NCI-H1092 treated with DMSO at 0.1 percent for 48 hours (cell line): Measurements from ENCODE around the gene CORO2B.

Experiments used
- DNase-seq: peaks from one replicate; lab custom pipeline; 2025; lab: John Stamatoyannopoulos, UW

Gene CORO2B

DNA sequence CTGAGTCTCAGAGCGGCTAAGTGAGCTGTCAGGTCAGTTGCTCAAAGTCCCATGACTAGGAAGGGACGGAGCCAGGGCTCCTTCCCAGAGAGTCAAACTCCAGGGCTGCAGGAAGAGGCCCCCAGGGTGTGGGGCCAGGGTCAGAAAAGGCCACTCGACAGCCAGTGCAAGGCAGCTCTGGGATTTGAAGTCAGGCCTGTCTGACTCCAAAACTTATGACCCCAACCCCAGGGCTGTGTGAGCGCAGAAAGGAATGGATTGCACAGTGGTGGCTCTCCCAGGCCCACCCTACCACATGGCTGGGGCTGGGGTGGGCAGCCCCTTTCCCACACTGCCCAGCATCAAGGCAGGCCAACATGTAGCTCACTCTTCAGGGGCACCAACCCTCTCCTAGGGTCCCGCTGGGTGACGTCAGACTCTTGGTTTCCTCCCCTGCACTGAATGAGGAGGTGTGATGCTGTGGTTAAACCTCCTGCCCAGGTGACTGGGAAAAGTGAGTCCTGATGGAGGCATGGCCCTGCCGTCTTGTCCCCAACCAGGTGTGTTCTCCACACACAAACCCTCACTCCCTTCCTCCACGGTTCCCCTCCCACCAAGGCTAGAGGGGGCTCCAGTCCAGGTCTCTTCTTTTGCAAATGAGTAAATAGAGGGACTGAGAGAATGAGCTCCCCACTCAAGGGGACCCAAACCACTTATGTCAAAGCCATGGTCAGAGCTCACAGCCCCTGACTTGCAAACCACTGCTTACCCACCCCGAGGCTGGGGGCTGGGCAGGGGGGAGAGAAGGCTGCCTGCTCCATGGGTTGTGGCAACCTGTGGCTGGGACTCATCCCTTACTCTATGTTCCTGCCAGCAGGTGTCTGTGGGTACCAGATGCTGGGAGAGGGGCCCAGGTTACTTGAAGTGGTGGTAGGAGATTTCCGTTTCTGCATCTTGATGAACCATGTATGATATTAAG is 23.8 kb upstream of the CORO2B start:
- DNase-seq: no peak

GRCh38 chr15:68555679-68556037 is 23.1 kb upstream of the CORO2B start:
- no peak for DNase-seq

DNA sequence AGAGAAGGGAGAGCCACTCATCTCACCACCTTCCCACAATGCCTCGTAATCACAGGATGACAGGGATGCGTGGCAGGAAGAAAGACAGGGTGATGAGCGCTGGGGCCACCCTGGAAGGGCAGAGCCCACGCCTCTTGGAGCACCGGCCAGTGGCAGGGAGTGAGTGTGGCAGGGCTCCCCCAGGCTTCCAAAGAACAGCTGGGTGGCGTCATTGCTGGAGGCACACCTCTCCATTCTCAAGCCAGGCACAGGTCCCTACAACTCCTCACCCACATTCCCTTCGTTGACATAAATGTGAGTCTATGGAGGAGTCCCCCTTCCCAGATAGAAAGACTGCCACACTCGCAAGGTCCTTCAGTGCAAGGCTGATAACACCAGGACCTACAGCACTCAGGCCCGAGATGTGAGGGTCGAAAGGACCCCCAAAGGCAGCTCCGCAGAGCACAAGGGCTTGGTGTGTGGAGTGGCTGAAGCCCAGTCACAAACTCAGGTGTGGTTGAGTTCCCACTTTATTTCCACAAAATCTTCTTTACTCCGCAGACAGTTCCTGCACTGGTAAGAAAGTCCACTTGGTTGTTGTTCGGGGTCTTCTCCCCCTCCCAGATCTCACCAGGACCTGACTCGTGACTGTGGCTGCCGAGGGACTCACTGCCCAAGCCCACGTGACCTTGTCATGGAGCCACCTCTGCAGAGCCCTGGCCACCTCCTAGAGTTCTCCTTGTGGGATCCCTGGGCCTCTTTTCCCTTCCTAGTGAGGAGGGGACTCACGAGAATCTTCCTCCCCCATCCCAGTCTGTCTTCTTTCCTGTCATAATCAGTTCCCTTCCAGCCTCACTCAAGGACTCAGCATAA is 22.4 kb upstream of the CORO2B start:
- no peak for DNase-seq

- DNase-seq: no peak
These were observed 21.1 kb upstream of the CORO2B start for GRCh38 chr15:68557469-68558317.

DNA sequence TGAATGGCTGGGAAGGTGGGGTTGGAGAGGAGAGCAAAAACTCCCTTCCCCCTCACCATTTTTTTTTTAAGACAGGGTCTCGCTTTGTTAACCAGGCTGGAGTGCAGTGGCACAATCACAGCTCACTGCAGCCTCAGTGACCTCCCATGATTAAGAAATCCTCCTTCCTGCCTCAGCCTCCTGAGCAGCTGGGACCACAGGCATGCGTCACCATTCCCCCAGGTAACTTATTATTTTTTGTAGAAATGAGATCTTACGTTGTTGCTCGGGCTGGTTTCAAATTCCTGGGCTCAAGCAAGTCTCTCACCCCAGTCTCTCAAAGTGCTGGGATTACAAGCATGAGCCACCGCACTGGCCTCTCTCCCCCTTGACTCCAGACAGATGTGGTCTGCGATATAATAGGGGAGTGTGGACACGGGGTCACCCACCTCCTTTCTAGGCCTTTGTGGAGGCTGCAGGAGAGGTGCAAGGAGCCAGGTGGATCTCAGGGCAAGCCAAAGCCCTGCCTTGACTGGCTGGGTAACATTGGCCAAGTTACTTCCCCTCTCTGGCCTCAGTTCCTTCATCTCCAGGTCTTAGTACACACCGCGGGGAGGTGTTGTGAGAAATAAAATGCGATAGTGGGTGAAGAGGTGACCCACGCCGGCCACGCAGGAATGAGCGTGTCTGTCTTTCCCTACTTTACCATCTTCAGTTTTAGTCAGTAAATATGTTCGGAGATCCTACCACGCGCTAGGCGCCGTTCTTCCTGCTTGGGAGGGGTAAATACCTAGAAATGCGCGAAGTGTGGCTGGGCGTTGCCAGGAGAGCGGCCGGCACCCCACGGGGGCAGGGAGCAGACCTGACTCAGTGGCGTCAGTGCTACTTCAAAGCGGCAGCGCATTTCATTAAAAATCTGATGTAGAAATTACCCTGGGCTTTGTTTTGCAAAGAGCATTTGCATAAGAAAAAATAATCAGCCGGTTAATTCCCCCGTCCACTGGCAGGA is 20.2 kb upstream of the CORO2B start:
- DNase-seq: no peak

- DNase-seq: peak; percentile 67
These were observed 19.2 kb upstream of the CORO2B start for GRCh38 chr15:68559345-68560310.

DNA sequence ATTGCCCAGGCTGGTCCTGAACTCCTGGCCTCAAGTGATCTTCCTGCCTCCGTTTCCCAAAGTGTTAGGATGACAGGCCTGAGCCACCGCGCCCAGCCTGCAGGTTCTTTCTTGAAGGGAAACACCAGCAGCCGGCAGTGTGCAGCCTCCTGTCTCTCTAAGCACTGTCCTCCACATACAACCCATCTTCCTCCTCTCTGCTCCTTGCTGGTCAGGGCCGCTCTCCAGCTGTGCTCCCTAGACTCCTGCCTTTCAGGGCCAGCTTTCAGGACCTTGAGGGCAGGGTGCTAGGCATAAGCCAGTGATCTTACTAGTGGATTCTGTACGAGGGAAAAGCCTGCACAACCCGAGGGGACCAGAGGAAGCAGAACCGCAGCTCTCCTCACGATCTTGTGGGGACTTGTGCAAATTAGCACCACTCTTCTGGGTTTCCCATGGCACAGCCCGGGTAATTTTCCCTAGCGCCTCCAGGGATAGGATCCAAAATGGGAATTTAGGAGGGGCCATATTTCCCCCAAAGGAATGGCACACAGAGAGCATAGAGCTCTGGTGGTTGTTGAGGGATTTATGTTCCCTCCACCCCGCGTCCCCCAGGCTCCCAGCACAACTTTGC is 18.2 kb upstream of the CORO2B start:
- no peak for DNase-seq

DNA sequence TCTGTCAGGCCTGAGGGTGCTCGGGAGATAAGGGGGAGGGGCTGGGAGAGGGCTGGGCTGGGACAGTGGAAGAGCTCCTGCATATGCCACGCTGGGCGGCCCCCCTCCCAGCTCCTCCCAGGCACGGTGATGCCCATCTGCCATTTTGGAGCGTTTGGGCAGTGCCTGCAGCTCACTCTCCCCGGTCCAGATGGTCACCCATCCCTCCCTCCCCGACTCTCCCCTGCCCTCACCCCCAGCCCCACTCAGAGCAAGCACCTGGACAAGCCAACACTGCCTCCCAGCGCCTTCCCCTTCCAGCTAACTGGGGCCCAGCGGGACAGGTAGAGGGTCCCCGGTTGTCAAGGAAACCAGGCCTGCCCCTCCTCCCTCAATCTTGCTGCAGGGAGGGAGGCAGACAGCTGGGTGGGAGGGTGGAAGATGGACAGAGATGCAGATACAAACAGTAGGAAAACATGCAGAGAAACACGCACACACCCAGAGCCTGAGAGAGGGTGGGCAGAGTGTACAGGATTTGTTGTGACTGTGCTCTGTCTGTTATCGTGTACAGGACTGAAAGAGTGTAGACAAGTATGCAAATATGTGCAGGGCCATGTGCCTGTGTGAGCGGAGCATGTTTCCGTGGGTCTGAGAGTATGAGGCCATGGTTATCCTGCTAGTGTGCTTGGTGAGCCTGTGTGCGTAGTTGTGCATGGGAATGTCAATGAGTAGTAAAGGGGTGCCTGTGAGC is 17.5 kb upstream of the CORO2B start:
- no peak for DNase-seq

DNA sequence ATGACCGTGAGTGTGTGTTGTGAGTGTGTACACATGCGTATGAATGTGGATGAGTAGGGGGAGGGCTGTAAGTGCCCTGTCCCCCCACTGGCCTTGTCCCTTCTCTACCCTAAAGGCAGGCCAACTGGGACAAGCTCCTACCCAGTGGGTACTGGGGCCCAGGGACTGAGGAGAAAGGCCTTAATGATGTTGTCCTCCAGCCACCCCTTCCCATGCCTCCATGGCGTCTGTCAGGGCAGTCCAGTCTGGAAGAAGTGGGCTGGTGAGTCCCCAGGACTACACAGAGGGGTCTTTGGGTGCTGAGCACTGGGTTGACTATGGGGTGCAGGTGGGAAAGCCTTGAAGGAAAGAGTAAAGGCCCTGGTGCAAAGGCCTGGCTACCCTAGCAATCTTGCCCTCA is 16.9 kb upstream of the CORO2B start:
- DNase-seq: no peak

GRCh38 chr15:68564173-68564572 is 14.6 kb upstream of the CORO2B start:
- no peak for DNase-seq

GRCh38 chr15:68565234-68565633 is 13.6 kb upstream of the CORO2B start:
- DNase-seq: no peak

DNA sequence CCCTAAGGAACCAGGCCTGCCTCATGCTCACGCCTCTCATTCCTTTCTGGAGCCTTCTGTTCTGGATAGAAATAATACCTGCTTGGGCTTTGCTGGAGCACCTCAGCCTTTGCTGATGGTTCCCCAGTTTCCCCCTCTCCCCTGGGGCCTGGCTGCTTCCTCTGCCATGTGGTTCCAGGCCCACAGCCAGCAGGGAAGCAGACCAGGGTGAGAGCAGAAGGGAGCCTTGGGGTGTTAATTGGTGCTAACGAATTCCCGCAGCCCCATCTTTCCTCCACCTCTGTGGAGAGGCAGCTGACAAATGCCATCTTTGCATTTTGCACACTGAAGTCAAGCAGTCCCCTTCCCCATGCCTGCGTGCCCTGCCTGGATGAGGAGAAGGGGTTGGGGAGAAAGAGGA is 13.1 kb upstream of the CORO2B start:
- no peak for DNase-seq

- no peak for DNase-seq
These were observed 12.3 kb upstream of the CORO2B start for GRCh38 chr15:68566377-68566954.

DNA sequence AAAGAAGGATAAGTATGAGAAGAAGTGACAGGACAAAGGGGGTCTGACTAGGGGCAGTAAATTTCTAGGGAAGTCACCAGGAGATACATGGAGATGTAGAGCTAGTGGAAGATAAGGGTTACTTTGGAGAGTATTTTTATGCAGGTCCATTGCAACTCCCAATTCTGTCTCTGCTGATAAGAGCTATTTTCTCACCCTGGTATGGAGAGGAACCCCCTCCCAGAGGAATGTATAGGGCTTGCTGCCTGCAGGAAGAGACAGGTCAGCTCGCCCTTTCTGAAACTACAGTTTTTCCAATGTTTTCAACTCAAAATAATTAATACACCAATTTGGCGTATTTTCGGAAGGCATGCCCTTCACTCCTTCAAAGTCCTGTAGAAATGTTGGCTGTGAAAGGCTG is 11.4 kb upstream of the CORO2B start:
- DNase-seq: no peak

DNA sequence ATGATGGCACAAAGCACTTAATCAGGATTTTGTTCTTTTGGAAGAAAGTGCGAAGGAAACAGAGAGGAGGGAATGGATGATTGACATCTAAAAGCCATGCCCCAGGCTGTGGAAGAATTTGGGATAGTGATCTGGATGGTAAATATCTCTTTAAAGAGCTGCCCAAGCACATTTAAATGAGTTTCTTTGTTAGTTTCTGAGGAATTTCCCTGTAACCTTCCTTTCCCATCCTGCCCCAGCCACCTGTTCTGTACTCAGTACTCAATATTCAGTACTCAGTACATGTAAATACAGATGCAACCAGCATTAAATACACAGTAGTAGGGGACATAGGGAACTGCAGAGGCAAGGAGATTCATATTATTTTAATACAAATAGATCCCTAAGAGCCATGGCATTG is 7.8 kb upstream of the CORO2B start:
- no peak for DNase-seq

GRCh38 chr15:68571582-68571981 is 7.2 kb upstream of the CORO2B start:
- no peak for DNase-seq

DNA sequence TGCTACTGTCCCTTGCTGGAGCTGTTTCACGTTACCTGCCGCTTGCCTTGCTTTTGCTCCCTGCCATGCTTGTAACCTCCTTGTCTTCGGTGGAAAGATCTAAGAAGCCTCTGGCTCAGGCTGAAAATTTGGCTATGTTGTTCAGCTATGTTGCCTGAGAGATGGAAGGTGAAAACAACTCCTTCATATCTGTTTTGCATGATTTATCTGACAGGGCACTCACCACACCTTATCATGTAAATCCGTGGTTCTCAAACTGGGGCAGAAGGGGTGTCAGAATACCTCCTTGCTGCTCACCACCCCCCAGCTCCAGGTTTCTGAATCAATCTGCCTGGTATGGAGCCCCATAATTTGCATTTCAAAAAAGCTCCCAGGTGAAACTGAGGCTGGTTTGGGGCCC is 6.5 kb upstream of the CORO2B start:
- DNase-seq: no peak

DNA sequence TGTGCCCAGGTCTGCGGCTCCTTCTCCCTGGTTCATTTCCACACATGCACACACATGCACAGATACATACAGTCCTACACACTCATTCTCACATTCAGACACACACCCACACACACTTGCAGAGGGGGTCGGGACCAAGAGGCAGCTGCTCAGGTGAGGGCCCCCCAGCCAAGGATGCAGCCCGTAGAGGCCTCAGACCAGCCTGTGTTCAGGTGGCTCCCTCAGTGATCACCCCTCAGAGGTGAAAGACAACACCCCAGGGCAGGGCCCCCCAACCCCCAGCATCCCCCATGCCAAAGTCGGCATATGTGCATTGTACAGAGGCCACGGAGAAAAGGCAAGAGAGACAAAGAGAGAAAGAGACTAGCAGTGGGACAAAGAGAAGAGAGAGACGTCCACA is 5.9 kb upstream of the CORO2B start:
- DNase-seq: no peak
